ENCODE data around the gene GNLY.
"Not testable (repeated sequence)": the region's sequence is repeated elsewhere in the genome, so short reads cannot be mapped to it uniquely, and the experiment has no call there.

The GNLY gene

GRCh38 chr2:85710687-85711577 lies 16.8 kb downstream of the GNLY start:
- DNase-seq (ENCODE audit: low read depth), result no peak

GRCh38 chr2:85711578-85712060 lies 17.5 kb downstream of the GNLY start:
- DNase-seq (ENCODE audit: low read depth), result no peak

GRCh38 chr2:85712336-85712735 lies 18.2 kb downstream of the GNLY start:
- no peak for DNase-seq (ENCODE audit: low read depth)

- no peak for DNase-seq (ENCODE audit: low read depth)
Observed at GRCh38 chr2:85712849-85713612, 18.9 kb downstream of the GNLY start.

- DNase-seq (ENCODE audit: low read depth), result no peak
Observed at GRCh38 chr2:85713836-85714235, 19.7 kb downstream of the GNLY start.

GRCh38 chr2:85714421-85714820 lies 20.3 kb downstream of the GNLY start:
- not testable (repeated sequence) for DNase-seq (ENCODE audit: low read depth)

- no peak for DNase-seq (ENCODE audit: low read depth)
Observed at GRCh38 chr2:85714841-85715240, 20.7 kb downstream of the GNLY start.

- DNase-seq (ENCODE audit: low read depth), result no peak
Observed at GRCh38 chr2:85716346-85716914, 22.3 kb downstream of the GNLY start.

- DNase-seq (ENCODE audit: low read depth), result peak; percentile 50
Observed at GRCh38 chr2:85717308-85718008, 23.3 kb downstream of the GNLY start.

GRCh38 chr2:85718009-85718391 lies 23.8 kb downstream of the GNLY start:
- no peak for DNase-seq (ENCODE audit: low read depth)

- DNase-seq (ENCODE audit: low read depth), result no peak
Observed at GRCh38 chr2:85718885-85719492, 24.8 kb downstream of the GNLY start.

GRCh38 chr2:85719609-85720240 lies 25.6 kb downstream of the GNLY start:
- DNase-seq (ENCODE audit: low read depth), result no peak

GRCh38 chr2:85720533-85720932 lies 26.4 kb downstream of the GNLY start:
- no peak for DNase-seq (ENCODE audit: low read depth)

- no peak for DNase-seq (ENCODE audit: low read depth)
Observed at GRCh38 chr2:85721641-85722040, 27.5 kb downstream of the GNLY start.

GRCh38 chr2:85722519-85722918 lies 28.4 kb downstream of the GNLY start:
- DNase-seq (ENCODE audit: low read depth), result no peak

- no peak for DNase-seq (ENCODE audit: low read depth)
Observed at GRCh38 chr2:85723707-85724360, 29.7 kb downstream of the GNLY start.

- no peak for DNase-seq (ENCODE audit: low read depth)
Observed at GRCh38 chr2:85724731-85725181, 30.6 kb downstream of the GNLY start.

- DNase-seq (ENCODE audit: low read depth), result no peak
Observed at GRCh38 chr2:85725451-85725850, 31.3 kb downstream of the GNLY start.

GRCh38 chr2:85727798-85728197 lies 33.6 kb downstream of the GNLY start:
- DNase-seq (ENCODE audit: low read depth), result no peak

GRCh38 chr2:85728342-85728741 lies 34.2 kb downstream of the GNLY start:
- DNase-seq (ENCODE audit: low read depth), result no peak

All from ELR (cell line).